ENCODE data around the gene HTR4.
"Not testable (repeated sequence)": the region's sequence is repeated elsewhere in the genome, so short reads cannot be mapped to it uniquely, and the experiment has no call there.

The HTR4 gene

GRCh38 chr5:148532969-148533670, 121.2 kb downstream of the HTR4 start:
- no peak for DNase-seq (ENCODE audit: low spot score)

- DNase-seq (ENCODE audit: low spot score), result not testable (repeated sequence)
Observed at GRCh38 chr5:148529450-148529849, 124.9 kb downstream of the HTR4 start.

GRCh38 chr5:148524721-148525120, 129.6 kb downstream of the HTR4 start:
- DNase-seq (ENCODE audit: low spot score), result peak; percentile 81

GRCh38 chr5:148523139-148523538, 131.2 kb downstream of the HTR4 start:
- no peak for DNase-seq (ENCODE audit: low spot score)

DNA sequence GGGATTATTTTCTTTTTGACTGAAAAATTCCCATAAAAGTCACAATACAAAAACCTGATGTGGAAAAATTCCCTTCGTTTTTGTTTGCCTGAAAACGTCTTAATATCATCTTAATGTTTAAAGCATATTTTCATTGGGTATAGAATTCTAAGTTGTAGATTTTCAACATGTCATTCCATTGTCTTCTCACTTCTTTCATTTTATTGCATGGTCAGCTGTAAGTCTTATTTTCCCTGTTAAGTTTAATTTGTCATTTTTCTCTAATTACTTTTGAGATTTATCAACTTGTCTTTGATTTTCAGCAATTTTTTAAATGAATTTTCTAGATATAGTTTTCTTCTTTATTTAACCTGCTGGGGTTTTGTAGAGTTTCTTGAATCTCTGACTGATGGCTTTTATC, 138.9 kb downstream of the HTR4 start:
- no peak for DNase-seq (ENCODE audit: low spot score)

- no peak for DNase-seq (ENCODE audit: low spot score)
Observed at GRCh38 chr5:148514344-148514743, 140.0 kb downstream of the HTR4 start.

DNA sequence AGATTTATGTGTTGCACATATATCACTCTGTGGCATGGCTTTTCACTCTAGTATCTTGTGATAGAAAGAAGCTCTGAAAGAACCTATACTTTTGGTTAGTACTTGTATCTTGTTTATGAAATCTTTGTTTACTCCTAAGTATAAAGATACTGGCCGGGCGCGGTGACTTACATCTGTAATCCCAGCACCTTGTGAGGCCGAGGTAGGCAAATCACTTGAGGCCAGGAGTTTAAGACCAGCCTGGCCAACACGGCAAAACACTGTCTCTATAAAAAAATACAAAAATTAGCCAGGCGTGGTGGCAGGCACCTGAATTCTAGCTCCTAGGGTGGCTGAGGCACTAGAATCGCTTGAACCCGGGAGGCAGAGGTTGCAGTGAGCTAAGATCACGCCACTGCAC, 141.8 kb downstream of the HTR4 start:
- no peak for DNase-seq (ENCODE audit: low spot score)

GRCh38 chr5:148511810-148512347, 142.4 kb downstream of the HTR4 start:
- DNase-seq (ENCODE audit: low spot score), result no peak

GRCh38 chr5:148509893-148510292, 144.4 kb downstream of the HTR4 start:
- no peak for DNase-seq (ENCODE audit: low spot score)

GRCh38 chr5:148507648-148508047, 146.7 kb downstream of the HTR4 start:
- DNase-seq (ENCODE audit: low spot score), result no peak

DNA sequence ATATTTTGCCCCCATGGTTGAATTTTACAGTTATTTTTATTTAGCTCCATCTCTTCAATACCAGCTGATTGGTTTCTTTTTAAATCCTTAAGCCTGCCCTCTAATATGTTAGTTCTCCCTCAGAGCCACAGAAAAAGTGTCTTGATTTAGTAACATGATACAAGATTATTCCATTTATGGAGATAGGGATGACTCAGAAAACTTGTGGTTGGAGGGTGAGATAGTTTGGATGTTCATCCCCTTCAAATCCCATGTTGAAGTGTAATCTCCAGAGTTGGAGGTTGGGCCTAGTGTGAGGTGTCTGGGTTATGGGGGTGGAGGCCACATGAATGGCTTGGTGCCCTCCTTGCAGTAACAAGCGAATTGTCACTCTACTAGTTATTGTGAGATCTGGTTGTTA, 154.9 kb downstream of the HTR4 start:
- DNase-seq (ENCODE audit: low spot score), result no peak

GRCh38 chr5:148497757-148498156, 156.6 kb downstream of the HTR4 start:
- no peak for DNase-seq (ENCODE audit: low spot score)

DNA sequence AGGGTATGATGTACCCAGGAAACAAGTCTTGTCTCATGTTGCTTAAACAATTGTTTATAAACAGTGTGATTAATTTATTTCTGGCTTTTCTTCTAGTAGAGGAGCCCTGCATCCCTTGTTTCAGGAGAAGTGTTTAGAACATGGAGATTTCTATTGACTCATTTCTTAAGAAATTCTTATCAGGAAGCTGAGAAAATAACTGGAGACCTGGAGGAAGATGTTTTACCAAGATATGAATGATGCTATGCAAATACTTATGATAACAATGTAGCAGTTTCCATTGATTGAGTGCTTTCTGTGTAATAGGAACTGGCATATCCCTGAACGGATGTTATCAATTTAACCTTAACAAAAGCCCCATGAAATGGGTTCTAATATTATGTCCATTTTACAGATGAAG, 162.0 kb downstream of the HTR4 start:
- no peak for DNase-seq (ENCODE audit: low spot score)

DNA sequence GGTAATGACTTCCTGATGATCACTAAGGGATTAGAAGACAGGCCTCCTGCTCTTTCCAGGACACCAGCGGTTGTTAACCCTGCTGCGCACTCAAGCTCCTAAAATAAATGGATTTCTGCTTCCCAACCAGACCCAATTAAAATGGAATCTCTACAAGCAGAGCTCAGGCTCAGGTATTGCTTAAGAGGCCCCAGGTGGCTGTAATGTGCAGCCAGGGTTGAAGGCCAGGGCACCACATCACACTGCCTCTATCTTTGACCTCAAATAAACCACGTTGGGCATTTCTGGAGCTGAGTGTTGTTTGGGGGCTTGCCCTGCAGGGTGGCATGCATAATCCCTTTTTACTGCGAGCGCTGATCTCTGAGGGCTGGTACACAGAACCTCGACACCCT, 162.5 kb downstream of the HTR4 start:
- DNase-seq (ENCODE audit: low spot score), result no peak

GRCh38 chr5:148491015-148491792, 163.1 kb downstream of the HTR4 start:
- no peak for DNase-seq (ENCODE audit: low spot score)

DNA sequence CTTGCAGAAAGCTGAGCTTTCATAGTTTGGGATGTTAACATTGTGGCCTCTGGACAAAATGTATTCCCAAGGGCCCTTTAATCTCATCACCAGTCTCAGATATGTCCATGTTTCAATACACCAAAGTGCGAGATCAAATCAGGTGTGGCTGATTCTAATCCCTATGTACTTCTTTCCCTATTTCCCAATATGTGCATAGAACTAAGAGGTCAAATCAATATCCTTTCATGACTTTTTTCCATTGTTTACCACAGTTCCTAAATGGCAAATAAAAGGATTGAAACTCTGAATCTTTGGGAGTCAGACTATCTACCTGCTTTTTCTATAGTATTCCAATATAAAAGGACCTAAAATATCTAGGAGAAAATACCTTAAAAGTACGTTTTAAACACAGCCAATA, 165.6 kb downstream of the HTR4 start:
- no peak for DNase-seq (ENCODE audit: low spot score)

GRCh38 chr5:148486456-148486855, 167.9 kb downstream of the HTR4 start:
- peak; percentile 80 for DNase-seq (ENCODE audit: low spot score)

- DNase-seq (ENCODE audit: low spot score), result no peak
Observed at GRCh38 chr5:148484651-148485050, 169.7 kb downstream of the HTR4 start.

DNA sequence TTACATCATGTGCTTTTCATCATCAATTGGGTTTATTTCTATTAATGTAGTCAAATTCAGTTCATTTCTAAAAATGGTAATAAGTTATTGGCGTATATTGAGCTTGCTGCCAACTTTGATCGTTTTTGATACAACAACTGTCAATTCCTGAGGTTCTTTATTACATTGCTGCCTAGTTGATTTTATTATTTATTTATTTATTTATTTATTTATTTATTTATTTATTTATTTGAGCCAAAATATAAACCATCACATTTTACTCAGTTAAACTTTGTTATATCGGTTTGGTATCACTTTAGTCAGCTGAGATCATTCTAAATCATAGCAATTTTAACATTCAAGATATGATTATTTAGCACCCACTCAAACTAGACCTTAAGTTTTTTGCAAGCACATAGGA, 170.6 kb downstream of the HTR4 start:
- no peak for DNase-seq (ENCODE audit: low spot score)

DNA sequence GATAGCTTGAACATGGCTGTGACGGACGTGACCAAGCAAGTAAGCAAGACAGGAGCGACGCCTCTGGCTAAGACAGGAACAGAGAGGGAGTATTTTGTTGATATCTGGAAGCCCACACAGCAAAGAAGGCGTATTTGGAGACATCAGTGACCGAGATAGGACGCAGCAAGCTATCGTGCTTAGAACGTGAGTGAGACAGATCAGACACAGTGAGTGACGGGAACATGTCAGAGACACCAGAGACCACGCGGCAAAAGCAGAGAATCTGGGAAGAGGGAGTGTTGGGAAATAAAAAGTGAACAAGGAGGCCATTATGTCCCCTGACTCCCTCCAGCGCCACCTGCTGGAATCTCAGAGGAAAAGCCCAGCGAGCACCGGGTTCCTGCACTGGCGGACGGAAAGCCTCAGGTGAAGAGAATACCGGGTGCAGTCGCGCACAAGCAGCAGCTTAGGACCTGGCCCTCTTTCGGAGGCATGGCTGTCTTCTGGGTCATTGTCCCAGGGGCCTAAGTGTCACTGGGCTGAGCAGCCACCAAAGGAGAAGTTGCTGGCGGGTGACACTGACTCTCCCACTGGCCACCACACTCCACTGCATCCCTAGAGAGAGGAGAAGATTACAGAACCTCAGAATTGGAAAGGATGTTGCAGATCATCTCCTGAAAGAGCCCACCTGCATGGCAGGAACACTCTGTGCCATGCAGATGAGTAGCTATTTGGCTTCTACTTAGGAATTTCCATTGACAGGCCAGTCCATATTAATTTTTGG, 171.4 kb downstream of the HTR4 start:
- no peak for DNase-seq (ENCODE audit: low spot score)

DNA sequence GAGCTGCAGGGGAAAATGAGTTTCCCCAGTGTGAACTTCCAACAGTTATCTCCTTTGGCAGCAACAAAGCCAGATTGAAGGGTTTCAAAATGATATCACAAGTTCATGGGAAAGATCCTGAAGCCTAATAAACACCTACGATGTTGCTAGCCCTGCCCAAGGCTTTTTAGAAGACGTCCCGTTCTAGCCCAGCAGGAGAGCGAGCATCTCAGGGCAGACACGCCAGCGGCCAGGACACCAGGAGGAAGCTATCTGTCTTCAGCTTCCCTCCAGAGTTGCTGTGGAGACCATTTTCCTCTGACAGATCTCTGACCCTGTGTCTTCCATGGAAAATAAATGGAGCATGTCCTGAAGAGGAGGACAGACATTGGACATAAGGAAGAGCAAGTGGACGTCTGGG, 172.1 kb downstream of the HTR4 start:
- no peak for DNase-seq (ENCODE audit: low spot score)

GRCh38 chr5:148477429-148477828, 176.9 kb downstream of the HTR4 start:
- DNase-seq (ENCODE audit: low spot score), result no peak

DNA sequence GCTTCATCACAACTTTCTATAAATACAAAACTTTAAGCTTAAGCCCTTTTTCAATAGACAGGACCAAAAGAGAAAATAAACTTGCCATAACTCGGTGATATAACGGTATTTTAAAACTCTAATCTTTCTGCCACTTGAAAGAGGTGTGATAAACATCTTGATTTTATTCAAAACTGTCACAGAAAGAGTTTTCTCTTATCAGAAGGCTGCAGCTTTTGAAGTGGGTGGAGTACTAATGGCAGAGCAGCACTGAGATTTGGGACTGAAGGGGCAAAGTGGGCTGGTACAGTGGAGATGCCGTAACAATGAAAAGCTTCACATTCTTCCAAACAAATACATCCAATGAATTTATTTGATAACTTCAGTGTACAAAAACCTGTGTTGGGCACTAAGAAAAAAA, 178.0 kb downstream of the HTR4 start:
- DNase-seq (ENCODE audit: low spot score), result no peak
